Common myeloid progenitor, CD34-positive (primary cell): Measurements from ENCODE around the gene LRRC1.
"Not testable (repeated sequence)": the region's sequence is repeated elsewhere in the genome, so short reads cannot be mapped to it uniquely, and the experiment has no call there.

Experiments used
- CTCF ChIA-PET: fragments of 350-600 bp; sonication (Branson Sonifier 250); formaldehyde crosslinking; loops from one replicate; lab custom pipeline; 2021; ENCODE audit warnings: antibody characterized with exemption; lab: Charles Lee
- POLR2A ChIA-PET: fragments of 350-600 bp; sonication (Branson Sonifier 250); formaldehyde crosslinking; loops from one replicate; lab custom pipeline; 2021; ENCODE audit warnings: antibody characterized with exemption; lab: Charles Lee
- DNase-seq, 3 donors: peaks; one replicate each; pipeline versions ENCODE4 v3.0.0 to v3.0.0-alpha.2; 2013
- H3K27ac ChIP-seq, 2 experiments: 1 replicate in 1 of 2; 2 replicates in 1 of 2; pipeline ENCODE4 v1.7.0; 2013; ENCODE audit warnings: inconsistent platforms in 2 of 2, low read length in 2 of 2, mild to moderate bottlenecking in 2 of 2, low read depth in 1 of 2, moderate library complexity in 1 of 2; ENCODE audit not compliant: severe bottlenecking in 2 of 2, insufficient read depth in 1 of 2, poor library complexity in 1 of 2
- H3K27me3 ChIP-seq, 5 experiments: replicated peaks in 2 of 5; 1 replicate in 3 of 5; 2 replicates in 2 of 5; pipeline versions ENCODE4 v1.6.1 to v1.7.0; 2013; ENCODE audit warnings: low read length in 4 of 5, mild to moderate bottlenecking in 2 of 5, moderate library complexity in 2 of 5, inconsistent platforms in 1 of 5; ENCODE audit not compliant: insufficient read depth in 5 of 5, control insufficient read depth in 4 of 5
- H3K36me3 ChIP-seq, 4 experiments: 1 replicate in 2 of 4; 2 replicates in 2 of 4; pipeline versions ENCODE4 v1.6.1 to v1.7.0; 2013; ENCODE audit warnings: low read length in 3 of 4, control low read depth in 1 of 4, mild to moderate bottlenecking in 1 of 4; ENCODE audit not compliant: control insufficient read depth in 4 of 4, insufficient read depth in 4 of 4
- H3K4me1 ChIP-seq, 4 experiments: 1 replicate in 3 of 4; 2 replicates in 1 of 4; pipeline versions ENCODE4 v1.6.1 to v1.7.1; 2013; ENCODE audit warnings: low read length in 3 of 4, mild to moderate bottlenecking in 3 of 4, control low read depth in 1 of 4, inconsistent platforms in 1 of 4, moderate library complexity in 1 of 4; ENCODE audit not compliant: control insufficient read depth in 4 of 4, insufficient read depth in 4 of 4; ENCODE audit errors: control extremely low read depth in 1 of 4
- H3K4me3 ChIP-seq, 7 experiments: 1 replicate in 4 of 7; 2 replicates in 3 of 7; pipeline versions ENCODE4 v1.5.1 to v1.7.0; 2013; ENCODE audit warnings: mild to moderate bottlenecking in 7 of 7, low read length in 6 of 7, moderate library complexity in 6 of 7, inconsistent platforms in 2 of 7, low read depth in 2 of 7, control low read depth in 1 of 7; ENCODE audit not compliant: insufficient read depth in 4 of 7, control insufficient read depth in 1 of 7; ENCODE audit errors: extremely low read depth in 1 of 7
- H3K9me3 ChIP-seq, 5 experiments: 1 replicate in 4 of 5; 2 replicates in 1 of 5; pipeline versions ENCODE4 v1.6.1 to v1.7.1; 2013; ENCODE audit warnings: low read length in 4 of 5, mild to moderate bottlenecking in 2 of 5, inconsistent platforms in 1 of 5, low read depth in 1 of 5, moderate library complexity in 1 of 5; ENCODE audit not compliant: control insufficient read depth in 4 of 5, insufficient read depth in 2 of 5; ENCODE audit errors: control extremely low read depth in 1 of 5
- WGBS: methylation state at CpG from one replicate; pipeline ENCODE4 v1.1.5; 2013; ENCODE audit not compliant: insufficient coverage; 5-methylcytosine and 5-hydroxymethylcytosine counted together

Gene LRRC1

GRCh38 chr6:53803081-53803860 lies 8.5 kb downstream of the LRRC1 start:
- CTCF ChIA-PET: no interaction called here
- 100% methylated on average over 3 of the region's 6 CpGs for WGBS
- Histone ChIP-seq H3K9me3 (no peaks in the 10 kb centered on the region), H3K4me3 (no peak overlapping the region), H3K27me3 (no peaks in the 10 kb centered on the region), H3K27ac (no peak overlapping the region), H3K4me1 (no peaks in the 10 kb centered on the region), H3K36me3 (no peaks in the 10 kb centered on the region)
- POLR2A ChIA-PET: no interaction called here
- no peak for DNase-seq

- 96% methylated on average over 6 of the region's 7 CpGs for WGBS
- H3K9me3 ChIP-seq: no peaks in the 10 kb centered on the region
- ChIA-PET CTCF (no interaction called here), POLR2A (interaction anchor here (0.7 kb wide), 1 partner anchor 10 kb away, joined by 6 read pairs; no protein-coding TSS in a partner anchor)
- H3K4me3 ChIP-seq: no peak overlapping the region
- no peaks in the 10 kb centered on the region for H3K4me1 ChIP-seq
- no peaks in the 10 kb centered on the region for H3K27me3 ChIP-seq
- no peak for DNase-seq
- H3K36me3 ChIP-seq: no peaks in the 10 kb centered on the region
- H3K27ac ChIP-seq: no peak overlapping the region
Measured at GRCh38 chr6:53805016-53805415, 10.2 kb downstream of the LRRC1 start.

- DNase-seq: peak in 1 of 3 donors; percentile 14
- POLR2A ChIA-PET: no interaction called here
- CTCF ChIA-PET: no interaction called here
Measured at GRCh38 chr6:53805725-53806124, 10.9 kb downstream of the LRRC1 start.

GRCh38 chr6:53807606-53808005 lies 12.8 kb downstream of the LRRC1 start:
- H3K27ac ChIP-seq, H3K9me3 ChIP-seq, H3K4me1 ChIP-seq, DNase-seq, H3K36me3 ChIP-seq, CTCF ChIA-PET, H3K4me3 ChIP-seq, POLR2A ChIA-PET, H3K27me3 ChIP-seq: not testable (repeated sequence)
- WGBS: 80% methylated on average over 1 of the region's 6 CpGs

More at GRCh38 chr6:53805725-53806124, 10.9 kb downstream of the LRRC1 start:
- Histone ChIP-seq H3K36me3 (no peaks in the 10 kb centered on the region), H3K4me1 (peaks cover 0 to 2% (median under 1%) of the 10 kb centered on the region in 4 experiments), H3K27ac (no peak overlapping the region), H3K27me3 (no peaks in the 10 kb centered on the region), H3K9me3 (no peaks in the 10 kb centered on the region), H3K4me3 (no peak overlapping the region)
- WGBS: 98% methylated on average over 4 of the region's 4 CpGs

- Histone ChIP-seq H3K9me3 (no peaks in the 10 kb centered on the region), H3K4me1 (peaks cover 0 to 4% (median 2%) of the 10 kb centered on the region in 4 experiments), H3K27me3 (no peaks in the 10 kb centered on the region), H3K4me3 (no peak overlapping the region), H3K36me3 (no peaks in the 10 kb centered on the region), H3K27ac (no peak overlapping the region)
- ChIA-PET CTCF (interaction anchor here (1.0 kb wide), 1 partner anchor 12 kb away, joined by 4 read pairs; no protein-coding TSS in a partner anchor), POLR2A (no interaction called here)
- DNase-seq: no peak
Measured at GRCh38 chr6:53808302-53808881, 13.6 kb downstream of the LRRC1 start.

- no peaks in the 10 kb centered on the region for H3K9me3 ChIP-seq
- peaks cover 0 to 10% (median 3%) of the 10 kb centered on the region in 4 experiments for H3K4me1 ChIP-seq
- H3K36me3 ChIP-seq: no peaks in the 10 kb centered on the region
- POLR2A ChIA-PET: no interaction called here
- WGBS: 82% methylated on average over 3 of the region's 3 CpGs
- DNase-seq: no peak
- H3K4me3 ChIP-seq: no peak overlapping the region
- H3K27ac ChIP-seq: no peak overlapping the region
- H3K27me3 ChIP-seq: no peaks in the 10 kb centered on the region
- CTCF ChIA-PET: no interaction called here
Measured at GRCh38 chr6:53809691-53810090, 14.9 kb downstream of the LRRC1 start.

GRCh38 chr6:53811082-53811481 lies 16.3 kb downstream of the LRRC1 start:
- Histone ChIP-seq H3K9me3 (no peaks in the 10 kb centered on the region), H3K27me3 (no peaks in the 10 kb centered on the region), H3K27ac (no peak overlapping the region), H3K4me3 (no peak overlapping the region), H3K36me3 (no peaks in the 10 kb centered on the region), H3K4me1 (peaks cover 0 to 10% (median 3%) of the 10 kb centered on the region in 4 experiments)
- DNase-seq: peak in 2 of 3 donors; percentile 18 to 48
- CTCF ChIA-PET: interaction anchor here (0.7 to 1.2 kb wide), 3 partner anchors 10 to 19 kb away, joined by 3 read pairs; no protein-coding TSS in a partner anchor
- POLR2A ChIA-PET: no interaction called here
- 54% methylated on average over 3 of the region's 4 CpGs for WGBS
